ENCODE data around the gene SLC6A3.

Gene SLC6A3

GRCh38 chr5:1352231-1353219 lies 92.7 kb downstream of the SLC6A3 start:
- TF ChIP-seq POLR2AphosphoS5 (IDR thresholded peaks at IDR 0.05; ENCODE audit: low read depth, low read length) (no peak), REST (IDR thresholded peaks at IDR 0.05; ENCODE audit: insufficient read depth in 1 of 2, low read depth in 2 of 2, low read length in 2 of 2) (no peak), SIN3A (IDR thresholded peaks at IDR 0.05; ENCODE audit: borderline replicate concordance, insufficient read depth, low read length) (no peak), FOXP2 (optimal IDR thresholded peaks at IDR 0.05; ENCODE audit: borderline replicate concordance, extremely low read depth, extremely low read length, insufficient read depth) (no peak), TAF1 (IDR thresholded peaks at IDR 0.05; ENCODE audit: borderline replicate concordance, insufficient read depth, low read length) (no peak)

GRCh38 chr5:1351156-1351555 lies 94.1 kb downstream of the SLC6A3 start:
- TF ChIP-seq TAF1 (IDR thresholded peaks at IDR 0.05; ENCODE audit: borderline replicate concordance, insufficient read depth, low read length) (no peak), FOXP2 (optimal IDR thresholded peaks at IDR 0.05; ENCODE audit: borderline replicate concordance, extremely low read depth, extremely low read length, insufficient read depth) (no peak), REST (IDR thresholded peaks at IDR 0.05; ENCODE audit: insufficient read depth in 1 of 2, low read depth in 2 of 2, low read length in 2 of 2) (no peak), POLR2AphosphoS5 (IDR thresholded peaks at IDR 0.05; ENCODE audit: low read depth, low read length) (no peak), SIN3A (IDR thresholded peaks at IDR 0.05; ENCODE audit: borderline replicate concordance, insufficient read depth, low read length) (no peak)

GRCh38 chr5:1349246-1349645 lies 96.0 kb downstream of the SLC6A3 start:
- no peak for TF ChIP-seq FOXP2 (optimal IDR thresholded peaks at IDR 0.05; ENCODE audit: borderline replicate concordance, extremely low read depth, extremely low read length, insufficient read depth)
- TF ChIP-seq SIN3A (IDR thresholded peaks at IDR 0.05; ENCODE audit: borderline replicate concordance, insufficient read depth, low read length) = no peak
- no peak for TF ChIP-seq TAF1 (IDR thresholded peaks at IDR 0.05; ENCODE audit: borderline replicate concordance, insufficient read depth, low read length)
- no peak for TF ChIP-seq REST (IDR thresholded peaks at IDR 0.05; ENCODE audit: insufficient read depth in 1 of 2, low read depth in 2 of 2, low read length in 2 of 2)
- no peak for TF ChIP-seq POLR2AphosphoS5 (IDR thresholded peaks at IDR 0.05; ENCODE audit: low read depth, low read length)

- TF ChIP-seq REST (IDR thresholded peaks at IDR 0.05; ENCODE audit: insufficient read depth in 1 of 2, low read depth in 2 of 2, low read length in 2 of 2) = no peak
- TF ChIP-seq TAF1 (IDR thresholded peaks at IDR 0.05; ENCODE audit: borderline replicate concordance, insufficient read depth, low read length) = no peak
- no peak for TF ChIP-seq POLR2AphosphoS5 (IDR thresholded peaks at IDR 0.05; ENCODE audit: low read depth, low read length)
- no peak for TF ChIP-seq SIN3A (IDR thresholded peaks at IDR 0.05; ENCODE audit: borderline replicate concordance, insufficient read depth, low read length)
- TF ChIP-seq FOXP2 (optimal IDR thresholded peaks at IDR 0.05; ENCODE audit: borderline replicate concordance, extremely low read depth, extremely low read length, insufficient read depth) = no peak
Observed at GRCh38 chr5:1348986-1349245, 96.3 kb downstream of the SLC6A3 start.
